GM12878 (cell line): Measurements from ENCODE around the gene NBEA. TPM values are rescaled to one million over a fixed set of nuclear protein-coding genes. Genes with fewer than 3 reads are reported as not detected.

ENCODE experiments used
- ATAC-seq: fragments of 200-7000 bp; cut with Tn5 transposase; 3 replicates; pipeline ENCODE4 v1.9.1; 2020; ENCODE audit warnings: mild to moderate bottlenecking, moderate library complexity
- BruUV-seq: library from RNA; stranded (reverse); fragments of 400-500 nt; replicated peaks from 2 replicates; lab custom pipeline; 2021; lab: Mats Ljungman, UMichigan
- CTCF ChIA-PET: fragments of 300-600 bp; sonication (Branson Sonifier 250); formaldehyde crosslinking; extraction: SDS; loops from one replicate; lab custom pipeline; 2021; ENCODE audit warnings: inconsistent platforms; lab: Yijun Ruan, JAX
- POLR2A ChIA-PET: fragments of 350-600 bp; formaldehyde crosslinking; extraction: SDS; loops from one replicate; lab custom pipeline; 2021; ENCODE audit warnings: inconsistent platforms; lab: Charles Lee
- RAD21 ChIA-PET: fragments of 300-600 bp; sonication (Branson Sonifier 250); formaldehyde crosslinking; loops from one replicate; lab custom pipeline; 2023; ENCODE audit warnings: antibody characterized with exemption; ENCODE audit not compliant: unreplicated experiment; lab: Charles Lee
- SMC1A ChIA-PET: fragments of 300-600 bp; sonication (Branson Sonifier 250); formaldehyde crosslinking; loops from one replicate; lab custom pipeline; 2023; ENCODE audit not compliant: unreplicated experiment, uncharacterized antibody; lab: Charles Lee
- DNase-seq: peaks from one replicate; pipeline ENCODE4 v3.0.0-alpha.2; 2011; ENCODE audit warnings: low read depth, low spot score
- FAIRE-seq: peaks from 3 replicates; lab custom pipeline; 2011; peaks lifted over from hg19 to GRCh38; lab: Jason Lieb, UNC
- H2AFZ ChIP-seq: 2 replicates; pipeline ENCODE4 v1.6.0; 2011; ENCODE audit warnings: low read depth, low read length, control low read depth; ENCODE audit not compliant: control insufficient read depth
- H3K27ac ChIP-seq: 2 replicates; pipeline ENCODE4 v1.5.1; 2011; ENCODE audit warnings: control low read depth; ENCODE audit not compliant: control insufficient read depth, insufficient read depth
- H3K27me3 ChIP-seq, 2 experiments: replicated peaks in 1 of 2; 2 replicates each; pipeline versions ENCODE4 v1.6.0 to v1.6.1; 2011; ENCODE audit warnings: low read length in 1 of 2; ENCODE audit not compliant: control insufficient read depth in 2 of 2, insufficient read depth in 2 of 2
- H3K36me3 ChIP-seq, 2 experiments: 2 replicates each; pipeline ENCODE4 v1.5.1; 2011; ENCODE audit warnings: low read length in 1 of 2; ENCODE audit not compliant: control insufficient read depth in 2 of 2, insufficient read depth in 2 of 2
- H3K4me1 ChIP-seq: 2 replicates; pipeline ENCODE4 v1.6.1; 2011; ENCODE audit warnings: mild to moderate bottlenecking, low read length, moderate library complexity, mixed read lengths; ENCODE audit not compliant: control insufficient read depth, insufficient read depth
- H3K4me2 ChIP-seq: 2 replicates; pipeline ENCODE4 v1.6.0; 2011; ENCODE audit warnings: control low read depth; ENCODE audit not compliant: control insufficient read depth, insufficient read depth
- H3K4me3 ChIP-seq: fragments of 200-600 bp; sonication (generic); 2 replicates; pipeline ENCODE4 v1.5.1; 2016
- H3K79me2 ChIP-seq: 2 replicates; pipeline ENCODE4 v1.6.0; 2011; ENCODE audit warnings: low read length; ENCODE audit not compliant: control insufficient read depth, insufficient read depth
- H3K9ac ChIP-seq: 2 replicates; pipeline ENCODE4 v1.8.0; 2011; ENCODE audit warnings: low read length, control low read depth, mixed read lengths; ENCODE audit not compliant: control insufficient read depth, insufficient read depth
- H3K9me3 ChIP-seq: replicated peaks from 3 replicates; pipeline ENCODE4 v1.5.1; 2011; ENCODE audit warnings: mild to moderate bottlenecking, low read length; ENCODE audit not compliant: control insufficient read depth, insufficient read depth
- H4K20me1 ChIP-seq: 2 replicates; pipeline ENCODE4 v1.6.0; 2011; ENCODE audit not compliant: control insufficient read depth, insufficient read depth
- BCL3 ChIP-seq: IDR thresholded peaks from 2 replicates; pipeline ENCODE4 v1.6.1; 2011; ENCODE audit warnings: borderline replicate concordance, low read depth, mild to moderate bottlenecking, moderate library complexity, low read length; ENCODE audit not compliant: insufficient read depth, poor library complexity, severe bottlenecking
- CEBPB ChIP-seq, 2 experiments: fragments of 150-350 bp in 1 of 2; IDR thresholded peaks; 2 replicates each; pipeline ENCODE4 v1.6.1; 2012 to 2014; ENCODE audit warnings: low read depth in 2 of 2, low read length in 2 of 2, borderline replicate concordance in 1 of 2, inconsistent platforms in 1 of 2
- CUX1 ChIP-seq: IDR thresholded peaks from 2 replicates; pipeline ENCODE4 v1.6.1; 2012; ENCODE audit warnings: improper control_type of control experiment, low read depth, low read length; ENCODE audit not compliant: insufficient replicate concordance
- DPF2 ChIP-seq: fragments of 450-650 bp; IDR thresholded peaks from 2 replicates; pipeline ENCODE4 v1.6.1; 2017; ENCODE audit warnings: mild to moderate bottlenecking
- EED ChIP-seq: sonication (generic); IDR thresholded peaks from 2 replicates; pipeline ENCODE4 v1.6.1; 2016; ENCODE audit warnings: antibody characterized with exemption, low read depth
- EP300 ChIP-seq, 2 experiments: fragments of 150-350 bp in 1 of 2; IDR thresholded peaks; 2 replicates each; pipeline ENCODE4 v1.6.1; 2011 to 2012; ENCODE audit warnings: low read depth in 2 of 2, low read length in 2 of 2, borderline replicate concordance in 1 of 2, improper control_type of control experiment in 1 of 2, inconsistent platforms in 1 of 2; ENCODE audit not compliant: control insufficient read depth in 1 of 2
- HCFC1 ChIP-seq: fragments of 150-350 bp; IDR thresholded peaks from 2 replicates; pipeline ENCODE4 v1.6.1; 2014; ENCODE audit warnings: low read length
- JUNB ChIP-seq: IDR thresholded peaks from 2 replicates; pipeline ENCODE4 v1.6.1; 2016; ENCODE audit warnings: antibody characterized with exemption, mild to moderate bottlenecking
- KLF5 ChIP-seq: fragments of 450-650 bp; IDR thresholded peaks from 2 replicates; pipeline ENCODE4 v1.6.1; 2014; ENCODE audit warnings: mild to moderate bottlenecking; ENCODE audit not compliant: partially characterized antibody
- MTA2 ChIP-seq: fragments of 450-650 bp; IDR thresholded peaks from 2 replicates; pipeline ENCODE4 v1.6.1; 2016; ENCODE audit warnings: low read depth, mild to moderate bottlenecking, moderate library complexity
- NRF1 ChIP-seq: conservative IDR thresholded peaks from 2 replicates; pipeline ENCODE4 v1.6.1; 2011; ENCODE audit warnings: mild to moderate bottlenecking, low read depth, low read length, improper control_type of control experiment
- RAD51 ChIP-seq: fragments of 450-650 bp; IDR thresholded peaks from 2 replicates; pipeline ENCODE4 v1.6.1; 2016; ENCODE audit warnings: moderate library complexity, mild to moderate bottlenecking, inconsistent platforms
- SIN3A ChIP-seq: IDR thresholded peaks from 2 replicates; pipeline ENCODE4 v1.6.1; 2012; ENCODE audit warnings: low read depth, low read length, improper control_type of control experiment
- SP1 ChIP-seq: IDR thresholded peaks from one replicate; pipeline ENCODE4 v1.6.1; 2011; ENCODE audit warnings: low read depth, low read length
- YBX1 ChIP-seq: fragments of 450-650 bp; IDR thresholded peaks from 2 replicates; pipeline ENCODE4 v1.6.1; 2016; ENCODE audit warnings: antibody characterized with exemption
- ZNF24 ChIP-seq: fragments of 450-650 bp; IDR thresholded peaks from 2 replicates; pipeline ENCODE4 v1.6.1; 2017; ENCODE audit warnings: antibody characterized with exemption, mild to moderate bottlenecking
- WGBS: methylation state at CpG from one replicate; pipeline ENCODE4 v1.1.6; 2016; ENCODE audit warnings: low lambda C conversion rate; ENCODE audit not compliant: insufficient replicate concordance, insufficient coverage; ENCODE audit errors: missing lambda C conversion rate; 5-methylcytosine and 5-hydroxymethylcytosine counted together
- in situ Hi-C: fragments of 300-500 bp; cut with MboI; formaldehyde crosslinking; loops from 9 replicates; pipeline ENCODE4 v1.14.3; 2018; ENCODE audit warnings: mixed read lengths
- intact Hi-C: fragments of 100-400 bp; cut with micrococcal nuclease; formaldehyde crosslinking; loops from one replicate; pipeline ENCODE4 v1.14.2; 2022; ENCODE audit not compliant: unreplicated experiment
- polyA plus RNA-seq, 11 experiments: library from polyadenylated mRNA; depleted of rRNA in 4 of 11; unstranded in 6 of 11; stranded (reverse) in 5 of 11; fragments of >200 nt; fragmentation: Nextera tagmentation in 4 of 11; fragmentation: Illumina TruSeq in 1 of 11; extraction: Ambion mirVana in 4 of 11; extraction: Trizol in 1 of 11; gene quantifications; 1 replicate in 1 of 11; 2 replicates in 10 of 11; pipeline versions ENCODE4 v1.2.1 to v1.2.3, GENCODE V29; 2011 to 2016; ENCODE audit warnings: inconsistent platforms in 2 of 11, missing spikeins in 2 of 11, low read depth in 1 of 11
- total RNA-seq, 4 experiments: library from RNA; depleted of rRNA in 3 of 4; stranded (reverse); fragments of >200 nt in 3 of 4; fragmentation: Illumina TruSeq in 1 of 4; extraction: Trizol in 1 of 4; gene quantifications; 2 replicates each; pipeline versions ENCODE4 v1.2.1 to v1.2.3, GENCODE V29; 2013 to 2021

NBEA gene
- total and polyA plus RNA-seq, 10 of the 15 experiments (the other 5 are each of a cell fraction or from before 2014, with no cell fraction given), result 0.23 to 3.6 (median 0.55) TPM

- DNase-seq (no peak), ATAC-seq (no peak), FAIRE-seq (no peak)
- Histone ChIP-seq H3K27ac (no peak overlapping the region), H3K4me3 (no peak overlapping the region), H4K20me1 (no peaks in the 10 kb centered on the region), H3K27me3 (peaks cover 3 to 6% of the 10 kb centered on the region in 2 experiments; a peak in 2 of 4 replicates), H2AFZ (no peak overlapping the region), H3K9me3 (no peaks in the 10 kb centered on the region; the same call in 2 of the 3 replicates), H3K4me2 (no peak overlapping the region), H3K36me3 (no peaks in the 10 kb centered on the region), H3K9ac (no peak overlapping the region), H3K79me2 (no peaks in the 10 kb centered on the region), H3K4me1 (no peaks in the 10 kb centered on the region)
- ChIA-PET CTCF (no interaction called here), RAD21 (no interaction called here), SMC1A (interaction anchor here (0.7 kb wide), 1 partner anchor 66 kb away, joined by 3 read pairs; no protein-coding TSS in a partner anchor), POLR2A (no interaction called here)
- intact Hi-C loops, result no loop called here
- BruUV-seq, result no TSS peak
- in situ Hi-C loops, result no loop called here
- 0% methylated on average over 1 of the region's 1 CpG for WGBS
- no peak for TF ChIP-seq YBX1
- TF ChIP-seq CUX1, result no peak
- no peak for TF ChIP-seq SP1
- TF ChIP-seq SIN3A, result no peak
- no peak for TF ChIP-seq KLF5
- TF ChIP-seq BCL3, result no peak
- TF ChIP-seq DPF2, result no peak
- TF ChIP-seq NRF1, result no peak
- TF ChIP-seq MTA2, result no peak
- TF ChIP-seq CEBPB (IDR thresholded peaks at IDR 0.05; ENCODE audit: borderline replicate concordance in 1 of 2, low read depth in 2 of 2, low read length in 2 of 2), result no peak
- no peak for TF ChIP-seq HCFC1
- TF ChIP-seq ZNF24, result no peak
- TF ChIP-seq RAD51, result no peak
- TF ChIP-seq EP300 (IDR thresholded peaks at IDR 0.05; ENCODE audit: borderline replicate concordance in 1 of 2, control insufficient read depth in 1 of 2, low read depth in 2 of 2, low read length in 2 of 2), result no peak
- no peak for TF ChIP-seq JUNB
- TF ChIP-seq EED, result no peak
These were observed 526.1 kb downstream of the NBEA start for GRCh38 chr13:35468195-35468594.
